ENCODE measurements around the gene LRP5. TPM values are rescaled to one million over a fixed set of nuclear protein-coding genes. Genes with fewer than 3 reads are reported as not detected.

Gene LRP5
- polyA plus RNA-seq, 3 donors, result 32.2 to 40.2 (median 33.6) TPM

DNA sequence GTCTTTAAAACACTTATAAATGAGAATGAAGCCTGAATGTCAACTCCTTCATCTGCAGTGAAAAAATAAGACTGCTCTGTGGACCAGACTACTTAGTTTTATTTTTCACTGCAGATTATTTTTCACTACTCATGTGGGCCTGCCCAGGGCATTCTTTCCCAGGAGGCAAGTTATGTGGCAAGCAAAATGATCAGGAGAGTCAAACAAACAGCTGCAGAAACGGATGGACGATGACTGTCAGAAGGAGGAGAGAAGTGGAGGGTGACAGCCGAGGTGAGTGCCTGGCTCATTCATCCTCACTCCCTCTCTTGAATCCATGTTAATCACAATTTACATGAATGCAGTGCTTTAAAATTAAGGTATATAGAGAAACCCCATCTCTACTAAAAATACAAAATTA lies 5.8 kb upstream of the LRP5 start:
- DNase-seq (ENCODE audit: low read depth in 3 of 3, low spot score in 2 of 3), result no peak

DNA sequence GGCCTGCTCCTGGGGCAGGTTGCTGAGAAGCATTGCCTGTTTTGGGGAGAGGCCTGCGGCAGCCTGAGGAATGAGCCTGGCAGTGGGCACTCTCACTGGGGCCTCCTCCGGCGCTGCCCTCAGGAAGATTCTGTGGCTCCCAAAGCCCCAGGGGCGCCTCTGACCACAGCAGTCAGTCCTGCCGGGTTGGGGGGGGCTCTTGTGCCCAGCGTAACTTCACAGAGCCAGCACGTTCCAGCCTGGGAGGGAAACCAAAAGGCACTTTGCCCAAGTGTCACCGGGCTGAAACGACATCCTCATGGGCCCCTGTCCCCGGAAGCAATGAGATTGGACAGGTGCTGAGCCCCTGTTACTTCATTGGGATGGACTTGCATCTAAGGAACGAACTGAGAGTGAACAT lies 4.3 kb upstream of the LRP5 start:
- no peak for DNase-seq (ENCODE audit: low read depth in 3 of 3, low spot score in 2 of 3)

DNA sequence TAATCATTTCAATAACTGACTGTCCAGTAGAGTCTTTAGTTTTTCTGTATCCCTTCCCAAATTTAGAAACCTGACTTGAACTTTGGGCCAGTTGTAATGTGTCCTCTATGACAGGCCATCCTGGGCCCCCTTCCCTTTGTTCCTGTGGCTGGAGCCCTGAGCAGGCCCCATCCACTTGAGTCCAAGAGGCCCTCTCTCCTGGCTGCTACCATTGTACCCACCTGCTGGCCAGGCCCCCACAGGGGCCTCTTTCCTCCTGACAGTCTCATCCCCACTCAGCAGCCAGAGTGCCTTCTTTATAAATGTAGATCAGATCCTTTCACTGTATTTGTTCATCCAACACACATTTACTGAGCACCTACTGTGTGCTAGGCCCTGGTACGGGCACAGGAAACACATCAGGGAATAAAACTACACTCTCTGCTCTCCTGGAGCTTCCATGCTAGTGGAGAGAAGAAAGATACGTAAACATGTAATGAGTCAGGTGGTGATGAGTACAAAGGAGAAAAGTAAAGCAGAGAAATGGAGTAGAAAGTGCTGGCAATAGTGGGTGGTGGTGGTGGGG lies 2.7 kb upstream of the LRP5 start:
- no peak for DNase-seq (ENCODE audit: low read depth in 3 of 3, low spot score in 2 of 3)

DNA sequence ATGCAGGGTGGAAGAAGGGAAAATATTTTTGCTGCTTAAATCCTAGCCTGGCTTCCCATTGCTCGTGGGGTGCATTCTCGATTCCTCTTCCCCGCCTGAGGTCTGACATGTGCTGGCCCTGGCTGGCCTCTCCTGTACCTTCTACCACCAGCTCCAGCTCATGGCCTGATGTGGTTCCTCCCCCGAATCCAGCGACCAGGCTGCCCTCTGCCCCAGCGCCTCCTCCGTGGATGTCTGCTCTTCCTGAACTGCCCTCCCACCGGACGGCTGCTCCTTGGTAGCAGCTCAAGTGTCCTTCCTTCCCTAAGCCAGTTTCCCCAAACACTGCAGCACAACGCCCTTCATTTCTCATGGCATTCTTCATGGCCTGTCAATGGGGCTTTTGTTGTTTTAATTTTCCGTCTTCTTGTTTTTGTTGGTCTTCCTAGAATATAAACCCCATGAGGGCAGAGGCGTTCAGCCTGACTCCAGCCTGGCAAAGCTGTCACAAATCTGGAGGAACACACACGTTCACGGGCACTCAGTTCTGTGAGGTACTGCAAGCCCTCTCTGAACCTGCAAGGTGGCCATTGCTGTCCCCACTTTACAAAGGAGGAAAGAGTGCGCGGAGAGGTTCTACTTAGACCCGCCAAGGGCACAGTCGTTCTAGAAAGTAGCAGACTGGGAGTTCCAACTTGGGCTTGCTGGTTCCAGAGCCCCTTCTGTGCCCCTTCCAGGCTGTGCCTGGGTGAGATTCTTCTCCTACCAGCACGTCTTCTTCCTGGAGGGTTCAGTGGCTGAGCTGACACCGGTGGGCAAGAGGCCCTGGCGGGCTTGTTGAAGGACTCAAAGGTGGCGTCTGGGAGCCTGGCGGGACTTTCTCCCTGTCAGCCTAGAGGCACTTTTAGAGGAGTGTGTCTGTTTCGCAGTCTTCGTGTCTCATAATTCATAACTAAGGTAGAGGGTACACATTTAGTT lies 953 bp upstream of the LRP5 start:
- no peak for DNase-seq (ENCODE audit: low read depth in 3 of 3, low spot score in 2 of 3)

DNA sequence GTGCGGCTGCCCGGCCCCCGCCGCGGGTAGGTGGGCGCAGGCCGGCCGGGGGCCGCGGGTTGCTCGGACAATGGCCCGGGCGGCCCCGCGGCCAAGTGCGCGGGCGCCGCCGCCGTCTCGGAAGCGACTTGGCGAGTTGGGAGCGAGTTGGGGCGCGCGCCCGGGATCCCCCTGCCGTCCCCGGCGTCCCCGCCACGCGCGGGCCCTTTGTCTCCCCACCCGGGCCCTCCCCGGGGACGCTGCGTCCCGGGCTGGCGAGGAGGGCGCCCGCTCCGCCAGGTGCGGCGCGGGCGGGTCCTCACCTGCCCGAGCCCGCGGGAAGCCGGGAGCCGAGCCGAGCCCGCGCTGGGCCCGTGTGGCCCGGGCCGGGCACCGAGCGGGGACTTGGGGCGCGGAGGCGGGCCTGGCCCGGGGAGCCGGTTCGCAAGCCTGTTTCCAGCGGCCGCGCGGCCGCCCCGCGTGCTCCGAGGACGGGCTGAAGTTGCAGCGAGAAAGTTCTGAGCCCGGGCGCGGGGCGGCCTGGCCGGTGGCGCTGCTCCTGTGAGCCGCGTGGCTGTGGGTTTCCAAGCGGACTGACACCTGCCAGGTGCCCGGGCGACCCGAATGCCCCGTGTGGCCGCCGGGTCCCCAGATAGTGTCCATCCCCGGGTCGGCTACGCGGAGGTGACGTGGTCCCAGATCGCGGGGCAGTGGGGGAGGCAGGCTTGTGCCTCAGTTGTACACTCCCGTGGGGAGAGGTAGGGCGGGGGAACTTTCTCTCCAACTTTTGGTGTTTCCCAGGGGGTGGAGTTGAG lies 586 bp downstream of the LRP5 start:
- DNase-seq (ENCODE audit: low read depth in 3 of 3, low spot score in 2 of 3), result no peak

DNA sequence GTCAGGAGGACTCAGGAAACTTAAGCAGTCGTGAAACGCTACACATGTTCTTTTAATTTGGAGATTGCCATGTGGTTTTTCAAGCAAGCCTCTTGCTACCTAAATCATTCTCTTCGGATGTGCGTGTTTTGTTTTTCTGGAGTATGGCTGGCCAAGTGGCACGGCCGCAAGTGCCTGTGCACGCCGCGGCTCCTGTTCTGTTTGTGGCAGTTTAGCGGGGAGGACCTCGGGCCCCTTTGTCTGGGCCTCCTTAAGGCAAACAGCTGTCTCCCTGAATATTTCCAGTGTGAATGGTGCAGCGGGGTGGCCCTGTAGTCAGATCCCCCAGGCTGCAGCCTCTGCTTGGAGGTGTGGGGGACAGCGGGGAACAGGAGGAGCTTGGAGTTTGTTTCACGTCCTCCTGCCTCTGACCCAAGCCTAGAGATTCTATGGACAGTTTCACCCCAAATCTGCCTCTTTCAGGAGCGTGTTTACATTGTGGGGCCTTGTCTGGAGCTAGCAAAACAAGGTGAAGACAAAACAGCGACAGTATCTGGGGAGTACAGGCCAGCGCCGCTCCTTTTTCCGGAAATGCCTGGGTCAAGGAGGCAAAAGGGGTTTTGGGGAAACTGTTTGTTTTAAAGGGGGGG lies 1.3 kb downstream of the LRP5 start:
- DNase-seq (ENCODE audit: low read depth in 3 of 3, low spot score in 2 of 3), result no peak

DNA sequence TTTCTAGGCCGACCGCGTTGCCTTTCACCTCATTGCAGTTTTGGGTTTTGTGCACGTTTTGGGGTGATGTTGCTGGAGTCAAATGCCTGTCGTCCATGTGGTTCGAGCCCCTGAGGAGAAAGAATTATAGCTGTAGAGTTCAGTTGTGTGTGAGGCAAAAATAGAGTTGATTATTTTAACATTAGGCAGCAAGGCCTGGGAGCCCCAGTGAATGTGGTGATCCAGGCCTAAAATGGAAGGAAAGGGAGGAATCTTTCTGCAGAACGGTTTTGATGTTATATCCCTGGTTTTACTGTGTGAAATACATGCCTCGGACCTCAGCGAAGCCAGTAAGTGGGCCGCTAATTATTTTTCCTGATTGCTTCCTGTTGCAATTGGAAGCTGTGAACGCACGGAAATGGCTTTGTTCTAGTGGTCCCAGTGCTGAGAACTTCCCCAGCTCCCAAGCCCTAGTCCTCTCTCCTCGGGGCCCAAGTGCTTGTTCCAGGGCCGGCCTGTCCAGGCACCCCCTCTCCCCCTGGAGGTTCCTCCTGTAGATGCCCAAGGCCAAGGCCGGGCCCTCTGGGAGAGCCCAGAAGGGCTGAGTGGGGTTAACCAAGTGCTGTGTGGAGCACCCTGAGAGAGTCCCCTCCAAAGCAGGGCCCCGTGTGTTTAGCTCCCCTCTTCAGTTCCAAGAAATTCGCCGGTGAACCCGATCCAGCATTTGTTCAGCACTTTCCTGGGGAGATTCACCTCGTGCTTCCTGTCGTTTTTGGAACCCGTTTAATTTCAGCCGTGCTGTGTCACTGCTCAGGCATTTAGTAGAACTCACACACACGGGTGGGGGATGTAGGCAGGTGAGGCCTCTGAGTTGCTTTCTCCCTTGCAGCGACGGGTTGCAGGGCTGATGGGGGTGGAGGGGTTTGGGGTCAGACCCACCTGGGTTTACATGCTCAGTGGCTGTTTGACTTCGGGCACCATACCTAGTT lies 2.1 kb downstream of the LRP5 start:
- DNase-seq (ENCODE audit: low read depth in 3 of 3, low spot score in 2 of 3), result no peak

DNA sequence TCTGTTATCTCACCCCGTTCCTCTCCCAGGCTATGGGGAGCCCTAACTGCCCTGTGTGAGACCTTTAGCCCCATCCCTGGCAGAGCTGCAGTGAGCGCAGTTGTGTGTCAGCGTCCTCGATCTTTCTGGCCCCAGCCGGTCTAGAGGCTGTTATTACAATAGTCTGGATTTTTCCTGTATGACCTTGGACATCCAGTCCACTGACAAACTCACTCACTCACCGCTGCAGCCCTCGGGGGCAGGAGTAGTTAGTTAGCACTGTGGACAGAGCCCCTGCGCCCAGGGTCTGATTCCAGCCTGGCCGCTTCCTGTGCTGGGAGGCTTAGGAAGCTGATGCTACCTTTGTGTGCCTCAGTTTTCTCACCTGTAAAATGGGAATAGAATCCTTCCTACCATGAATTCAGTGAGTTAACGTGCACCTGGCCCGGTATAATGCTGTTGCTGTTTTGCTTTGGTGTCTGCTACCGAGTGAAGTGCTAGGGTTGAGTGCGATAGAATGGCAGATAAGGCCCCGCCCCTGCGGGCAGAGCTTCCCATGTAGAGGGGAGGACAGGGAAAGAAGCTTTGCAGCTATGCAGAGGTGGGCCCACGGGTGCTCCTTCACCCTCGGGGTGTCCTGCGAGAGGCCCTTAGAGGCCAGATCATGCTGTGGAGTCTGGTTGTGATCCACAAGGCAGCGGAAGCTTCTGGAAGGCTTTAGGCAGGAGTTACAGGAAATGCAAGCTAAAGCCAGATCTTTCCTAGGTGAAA lies 3.0 kb downstream of the LRP5 start:
- no peak for DNase-seq (ENCODE audit: low read depth in 3 of 3, low spot score in 2 of 3)

DNA sequence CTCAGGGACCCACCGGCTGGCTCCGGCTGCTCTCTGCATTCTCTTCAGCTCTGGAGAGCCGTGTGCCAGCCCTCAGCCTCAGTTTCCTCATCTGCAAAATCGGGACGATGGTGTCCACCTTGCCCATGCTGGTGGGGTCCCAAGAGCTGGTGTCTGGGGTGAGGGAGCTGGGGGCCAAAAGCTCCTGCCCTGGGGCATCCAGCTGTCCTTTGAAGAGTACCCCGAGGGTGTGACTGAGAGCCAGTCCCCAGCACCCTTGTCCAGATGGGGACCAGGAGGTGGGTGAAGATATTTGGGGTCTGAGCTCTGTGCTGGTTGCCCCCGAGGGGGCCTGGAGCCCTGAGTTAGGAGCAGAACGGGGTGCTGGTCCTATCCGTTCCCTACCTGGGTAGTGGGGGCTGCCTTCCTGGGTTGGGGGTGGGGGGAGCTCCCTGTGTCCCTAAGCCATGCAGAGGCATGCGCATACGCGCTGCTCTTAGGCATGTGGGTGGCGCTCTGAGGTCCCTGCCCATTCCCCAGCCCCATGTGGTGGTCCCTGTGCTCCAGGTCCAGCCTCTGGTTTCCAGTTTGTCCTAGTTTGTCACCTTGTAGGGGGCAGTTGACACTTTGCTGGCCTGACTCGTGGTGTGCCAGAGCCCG lies 4.9 kb downstream of the LRP5 start:
- DNase-seq (ENCODE audit: low read depth in 3 of 3, low spot score in 2 of 3), result no peak

DNA sequence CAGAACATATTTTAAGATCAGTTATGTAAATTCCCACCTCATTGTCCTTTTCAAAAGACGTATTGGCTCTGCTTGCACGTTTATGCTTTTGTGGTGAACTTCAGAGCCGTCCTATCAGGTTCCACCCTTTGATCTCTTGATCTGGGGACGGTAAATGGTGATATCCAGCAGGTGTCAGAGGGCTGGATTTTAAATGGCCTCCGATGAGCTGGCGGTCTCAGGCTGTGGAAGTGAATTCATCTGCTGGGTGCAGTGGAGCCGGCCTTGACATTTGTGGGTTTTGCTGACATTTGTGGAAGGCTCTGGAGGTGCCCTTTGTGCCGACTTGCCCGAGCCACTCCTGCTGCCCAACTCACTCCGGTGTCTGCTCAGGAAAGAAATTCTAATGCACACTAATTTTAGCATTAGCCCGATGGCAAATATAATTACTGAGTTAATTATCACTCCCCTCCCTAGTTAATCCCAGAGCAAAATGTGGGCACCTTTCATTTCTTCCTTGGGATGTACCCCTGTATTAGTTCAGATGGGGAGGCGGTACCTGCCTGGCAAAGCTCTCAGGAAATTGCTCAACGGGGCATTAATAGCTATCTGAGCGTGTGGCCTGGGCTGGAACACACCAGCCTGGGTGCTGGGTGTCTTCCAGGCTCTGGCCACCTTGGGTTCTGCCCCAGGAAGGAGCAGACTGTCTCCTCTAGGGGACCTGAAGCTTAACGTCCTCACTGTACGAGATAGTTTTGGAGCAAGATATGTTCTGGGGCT lies 9.1 kb downstream of the LRP5 start:
- DNase-seq (ENCODE audit: low read depth in 3 of 3, low spot score in 2 of 3), result no peak

DNA sequence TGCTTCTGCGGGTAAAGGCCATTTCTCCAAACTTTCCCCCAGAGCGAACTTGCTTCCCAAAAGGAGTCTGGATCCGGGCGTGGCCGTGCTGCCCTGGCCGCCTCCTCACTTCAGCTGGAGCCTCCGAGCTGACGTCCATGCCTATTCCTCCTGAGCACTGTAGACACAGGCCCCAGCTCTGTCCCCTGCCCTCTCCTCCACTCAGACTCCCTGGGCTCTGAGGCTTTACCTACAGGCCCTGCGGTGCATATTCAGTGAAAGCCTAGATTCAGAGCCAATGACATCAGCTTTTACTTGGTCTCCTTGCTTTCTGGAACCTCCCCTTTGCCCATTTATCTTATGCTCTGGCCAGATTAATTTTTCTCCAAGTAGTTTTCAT lies 9.7 kb downstream of the LRP5 start:
- no peak for DNase-seq (ENCODE audit: low read depth in 3 of 3, low spot score in 2 of 3)

DNA sequence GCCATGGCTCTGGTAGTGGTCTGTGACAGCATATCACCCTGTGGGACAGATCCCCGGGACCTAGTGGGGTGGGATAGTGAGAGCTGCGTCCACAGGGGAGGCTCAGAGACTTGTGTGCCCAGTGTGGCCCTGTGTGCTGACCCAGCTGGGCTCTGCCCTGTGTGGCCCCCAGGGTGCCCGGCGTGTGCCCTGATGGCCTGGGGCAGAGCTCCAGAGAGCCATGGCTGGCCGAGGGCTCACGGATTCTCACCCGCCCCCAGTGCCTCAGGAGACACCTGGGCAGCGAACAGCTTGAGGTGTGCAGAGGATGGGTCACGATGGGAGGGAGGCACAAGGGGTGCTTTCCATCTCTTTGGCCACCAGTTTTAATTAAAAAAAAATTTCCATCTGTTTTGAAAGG lies 11.8 kb downstream of the LRP5 start:
- DNase-seq (ENCODE audit: low read depth in 3 of 3, low spot score in 2 of 3), result no peak

DNA sequence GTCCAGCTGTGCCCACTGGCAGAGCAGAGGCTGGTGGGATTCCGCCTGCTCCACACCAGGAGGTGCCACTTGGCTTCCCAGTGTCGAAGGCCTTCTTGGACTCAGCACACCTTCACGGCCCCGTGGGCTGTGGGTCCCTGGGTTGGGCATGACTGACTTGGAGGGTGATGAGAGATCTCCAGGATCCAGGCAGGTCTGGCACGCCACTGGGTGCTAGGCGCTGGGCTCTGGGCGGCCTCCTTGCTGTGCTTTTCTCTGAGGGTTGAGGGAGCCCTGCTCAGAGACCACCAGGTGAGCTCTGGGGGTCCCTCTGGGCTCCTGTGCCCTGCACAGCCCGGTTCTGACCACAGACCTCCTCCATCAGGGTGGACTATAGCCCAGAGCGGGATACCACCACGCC lies 12.3 kb downstream of the LRP5 start:
- DNase-seq (ENCODE audit: low read depth in 3 of 3, low spot score in 2 of 3), result no peak

DNA sequence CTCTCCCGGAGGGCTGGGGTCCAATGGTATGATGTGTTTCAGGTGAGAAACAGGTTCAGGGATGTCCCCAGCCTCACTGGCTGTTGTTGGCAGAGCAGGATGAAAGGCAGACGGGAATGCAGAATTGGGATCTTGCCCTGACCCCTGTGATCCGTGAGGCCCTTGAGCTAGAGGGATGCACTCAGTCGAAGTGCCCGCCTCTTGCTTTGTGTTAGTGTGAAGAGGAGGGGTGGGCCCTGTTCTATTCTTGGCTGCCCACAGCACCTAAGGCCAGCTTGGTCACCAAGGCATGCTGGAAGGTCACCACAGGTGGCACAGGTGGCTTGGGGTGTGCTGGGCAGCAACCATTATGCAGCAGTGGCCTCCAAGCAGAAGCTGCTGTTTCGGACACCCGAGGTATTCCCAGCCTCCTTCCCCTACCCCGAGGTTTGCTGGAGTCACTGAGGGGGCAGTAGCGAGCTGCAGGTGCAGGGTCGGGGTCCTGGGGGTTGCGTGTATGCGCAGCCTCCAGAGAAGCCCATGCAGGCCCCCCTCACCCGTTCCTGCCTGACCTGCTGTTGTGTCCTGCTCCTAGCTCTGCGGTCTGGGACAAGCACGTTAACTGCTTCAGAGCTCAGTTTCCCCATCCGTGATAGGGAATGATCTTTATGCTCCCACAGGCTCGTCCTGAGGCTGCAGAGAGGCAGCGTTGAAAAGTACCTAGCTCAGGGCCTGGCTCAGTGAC lies 13.0 kb downstream of the LRP5 start:
- no peak for DNase-seq (ENCODE audit: low read depth in 3 of 3, low spot score in 2 of 3)

DNA sequence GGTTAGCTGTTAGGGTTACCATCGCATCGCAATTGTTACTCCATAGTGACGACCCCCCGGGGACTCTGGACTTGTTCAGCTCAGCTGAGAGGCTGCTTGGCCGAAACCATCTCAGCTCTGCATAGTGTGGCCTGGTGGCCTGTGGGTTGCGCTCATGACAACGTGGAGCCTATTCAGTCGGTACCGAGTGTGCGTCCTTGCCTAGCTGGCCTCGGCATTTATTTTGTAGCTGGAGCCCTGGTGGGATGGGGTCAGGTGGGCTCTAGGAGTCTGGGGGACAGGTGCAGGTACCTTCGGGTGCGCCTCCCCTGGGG lies 13.5 kb downstream of the LRP5 start:
- no peak for DNase-seq (ENCODE audit: low read depth in 3 of 3, low spot score in 2 of 3)

DNA sequence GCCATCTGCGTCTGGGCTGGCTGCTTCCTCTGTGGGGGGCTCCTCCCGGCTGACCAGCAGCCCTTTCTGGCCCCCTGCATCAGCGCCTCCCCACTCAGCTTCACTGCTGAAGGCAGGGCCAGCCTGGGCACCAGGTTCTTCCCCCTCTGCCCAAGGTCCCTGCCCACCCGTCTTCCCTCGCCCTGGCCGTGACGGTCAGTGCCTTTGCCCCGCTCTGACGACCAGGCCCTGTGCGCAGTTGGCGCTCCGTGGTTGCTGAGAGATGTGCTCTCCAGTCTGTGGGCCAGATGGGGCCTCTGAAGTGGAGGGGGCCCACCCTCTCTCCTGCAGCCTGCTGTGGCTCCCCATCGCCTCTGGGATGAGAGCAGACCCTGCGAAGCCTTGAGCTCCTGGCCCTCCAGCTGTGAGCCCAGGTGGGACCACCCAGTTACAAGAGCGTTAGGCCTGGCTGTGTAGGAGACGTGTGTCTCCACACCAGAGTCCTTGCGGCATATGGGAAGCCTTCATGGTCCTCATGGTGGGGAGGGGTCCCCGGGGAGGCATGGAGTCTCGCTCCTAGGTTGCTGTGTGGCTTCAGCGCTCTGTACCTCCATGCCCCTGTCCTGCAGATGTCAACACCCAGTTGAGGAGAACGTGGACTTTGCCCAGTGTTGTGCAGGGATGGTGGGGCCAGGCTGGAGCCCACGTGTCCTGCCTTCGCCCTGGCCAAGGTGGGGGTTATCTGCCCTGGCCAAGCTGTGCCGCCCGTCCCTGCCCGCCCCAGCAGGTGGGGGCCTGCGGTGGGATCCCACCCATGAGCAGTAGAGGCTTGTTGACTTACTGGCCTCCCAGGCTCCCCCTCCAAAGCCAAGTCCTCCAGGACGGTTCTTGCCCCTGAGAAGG lies 14.2 kb downstream of the LRP5 start:
- DNase-seq (ENCODE audit: low read depth in 3 of 3, low spot score in 2 of 3), result no peak
